HG03521 (cell line): Measurements from ENCODE around the gene POLN.
"Not testable (repeated sequence)": the region's sequence is repeated elsewhere in the genome, so short reads cannot be mapped to it uniquely, and the experiment has no call there.

Experiments used
- ATAC-seq: cut with Tn5 transposase; IDR thresholded peaks from one replicate; pipeline ENCODE4 v1.9.1; 2021; ENCODE audit warnings: mild to moderate bottlenecking, moderate library complexity; ENCODE audit not compliant: unreplicated experiment

Gene POLN

GRCh38 chr4:2045518-2045951 lies 196.4 kb downstream of the POLN start:
- ATAC-seq = no peak

- ATAC-seq = no peak
These were observed 197.1 kb downstream of the POLN start for GRCh38 chr4:2044542-2045517.

DNA sequence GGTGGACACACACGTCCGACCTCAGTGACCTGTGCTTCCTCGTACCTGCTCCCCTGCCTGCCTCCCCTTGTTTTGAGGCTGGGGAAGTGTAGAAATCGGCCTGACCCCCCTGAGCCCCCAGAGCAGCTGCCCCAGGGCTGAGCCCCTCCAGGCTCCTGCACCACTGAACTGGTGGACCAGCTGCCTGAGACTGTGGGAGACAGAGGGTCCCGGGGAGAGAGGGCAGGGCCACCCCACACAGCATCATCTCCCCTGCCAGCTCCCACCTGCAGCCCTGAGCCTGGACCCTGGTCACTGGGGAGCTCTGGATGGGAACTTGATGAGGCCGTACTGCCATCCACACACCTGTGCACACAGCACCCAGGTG lies 197.8 kb downstream of the POLN start:
- no peak for ATAC-seq

DNA sequence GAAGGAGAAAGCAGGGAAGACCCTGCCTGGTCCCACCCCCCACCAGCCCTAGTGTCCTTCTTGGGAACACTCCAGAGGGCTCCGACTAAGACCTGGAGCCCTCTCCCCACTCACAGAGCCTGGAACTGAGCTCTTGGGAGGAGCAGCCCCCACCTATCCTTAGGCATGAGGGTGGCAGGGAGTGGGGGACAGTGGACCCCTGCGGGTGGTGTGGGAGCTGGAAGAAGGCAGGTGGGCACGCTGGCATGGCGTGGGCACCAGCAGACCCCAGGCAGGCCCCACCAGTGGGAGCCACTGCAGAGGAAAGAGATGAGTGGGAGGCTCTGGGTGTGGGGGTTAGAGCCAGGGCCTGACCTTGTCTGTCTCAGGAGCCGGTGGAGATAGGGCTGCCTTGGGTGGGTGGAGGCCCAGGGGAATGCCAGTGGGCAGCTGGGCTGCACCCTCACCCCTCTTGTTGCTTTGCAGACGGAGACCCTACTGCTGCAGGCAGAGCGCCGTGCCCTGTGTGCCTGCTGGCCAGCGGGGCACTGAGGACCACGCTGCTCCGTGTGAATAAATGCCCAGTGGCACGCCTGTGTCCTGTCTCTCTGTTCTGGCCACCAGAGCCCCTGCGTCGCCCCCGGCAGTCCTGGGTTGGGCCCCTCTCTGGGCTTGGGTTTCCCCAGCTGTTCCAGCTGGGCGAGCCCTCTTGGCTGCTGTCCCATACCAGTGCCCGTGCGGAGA lies 198.4 kb downstream of the POLN start:
- no peak for ATAC-seq

- no peak for ATAC-seq
These were observed 198.9 kb downstream of the POLN start for GRCh38 chr4:2042947-2043395.

DNA sequence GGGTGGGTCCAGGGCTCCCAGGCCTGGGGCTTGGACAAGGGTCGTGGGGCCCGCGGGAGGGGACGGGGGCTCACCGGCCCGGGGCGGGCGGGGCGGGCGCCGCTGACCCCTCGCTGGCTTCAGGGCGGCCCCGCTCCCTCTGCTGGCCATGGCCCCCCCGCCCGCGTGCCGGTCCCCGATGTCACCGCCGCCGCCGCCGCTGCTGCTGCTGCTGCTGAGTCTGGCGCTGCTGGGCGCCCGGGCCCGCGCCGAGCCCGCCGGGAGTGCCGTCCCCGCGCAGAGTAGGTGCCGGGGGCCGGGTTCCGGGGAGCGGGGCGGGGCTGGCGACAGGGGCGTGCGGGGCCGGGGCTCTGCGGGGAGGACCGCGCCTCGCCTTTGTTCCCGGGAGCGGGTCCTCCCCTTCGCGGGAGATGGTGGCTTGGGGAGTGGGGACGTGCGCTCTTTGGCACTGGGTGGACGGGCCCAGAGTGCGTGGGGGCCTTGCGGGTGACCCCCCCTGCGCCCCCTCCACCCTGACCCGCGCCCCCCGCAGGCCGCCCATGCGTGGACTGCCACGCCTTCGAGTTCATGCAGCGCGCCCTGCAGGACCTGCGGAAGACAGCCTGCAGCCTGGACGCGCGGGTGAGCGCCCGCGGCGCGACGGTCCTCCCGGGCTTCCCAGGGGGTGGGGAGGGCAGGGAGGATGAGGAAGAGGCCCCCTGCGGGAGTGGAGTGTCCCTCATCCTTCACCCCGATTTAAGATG lies 199.5 kb downstream of the POLN start:
- ATAC-seq = peak; percentile 26

DNA sequence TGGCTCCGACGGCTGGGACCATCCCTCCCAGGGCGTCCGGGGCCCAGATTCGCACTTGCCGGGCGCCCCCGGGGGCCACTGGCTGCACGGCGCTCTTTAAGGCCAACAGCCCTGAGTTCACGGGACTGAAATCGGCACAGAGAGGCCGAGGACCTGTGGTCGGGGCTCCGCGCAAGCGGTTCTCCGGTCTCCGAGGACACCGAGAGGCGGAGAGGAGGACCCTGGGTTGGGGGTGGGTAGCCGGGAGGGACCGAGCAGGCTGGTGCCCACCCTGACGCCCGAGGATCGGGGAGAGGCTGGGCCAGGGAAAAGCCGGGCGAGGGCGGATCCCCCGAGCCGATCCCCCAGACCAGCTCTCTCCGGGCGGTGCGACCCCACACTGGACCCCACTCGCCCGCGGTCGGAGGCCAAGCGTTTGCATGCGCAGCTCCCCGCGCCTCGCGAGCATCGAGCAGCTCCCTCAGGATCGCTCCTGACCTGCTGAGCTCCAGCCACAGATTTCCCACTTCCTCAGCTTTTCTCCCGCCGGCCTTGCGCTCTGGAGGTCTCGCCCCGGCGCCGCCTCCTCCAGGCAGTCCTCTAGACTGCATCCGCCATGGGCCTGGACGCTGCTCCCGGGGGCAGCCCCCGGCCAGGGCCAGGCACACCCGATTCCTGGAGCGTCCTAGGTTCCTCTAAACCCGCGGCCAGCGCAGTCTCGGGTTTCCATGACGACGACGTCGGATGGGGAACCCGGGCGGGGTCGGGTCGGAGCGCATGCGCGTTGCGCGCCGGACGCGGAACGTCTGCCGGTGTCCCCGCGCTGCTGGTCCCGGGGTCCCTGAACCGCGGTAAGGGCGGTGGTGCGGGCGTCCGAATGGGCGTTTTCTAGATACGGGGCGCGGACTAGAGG lies 200.4 kb downstream of the POLN start:
- ATAC-seq = peak; percentile 69

- ATAC-seq = no peak
These were observed 201.3 kb downstream of the POLN start for GRCh38 chr4:2040391-2041238.

DNA sequence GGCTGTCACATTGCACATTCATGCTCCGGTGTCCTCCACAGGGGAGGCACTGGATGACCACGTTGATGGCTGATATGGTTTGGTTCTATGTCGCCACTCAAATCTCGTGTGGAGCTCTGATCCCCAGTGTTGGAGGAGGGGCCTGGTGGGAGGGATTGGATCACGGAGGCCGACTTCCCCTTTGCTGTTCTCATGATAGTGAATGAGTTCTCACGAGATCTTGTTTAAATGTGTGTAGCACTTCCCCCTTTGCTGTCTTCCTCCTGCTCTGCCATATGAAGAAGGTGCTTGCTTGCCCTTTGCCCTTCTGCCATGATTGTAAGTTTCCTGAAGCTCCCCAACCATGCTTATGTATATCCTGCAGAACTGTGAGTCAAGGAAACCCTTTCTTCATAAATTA lies 205.1 kb downstream of the POLN start:
- no peak for ATAC-seq

- no peak for ATAC-seq
These were observed 205.6 kb downstream of the POLN start for GRCh38 chr4:2036327-2036726.

DNA sequence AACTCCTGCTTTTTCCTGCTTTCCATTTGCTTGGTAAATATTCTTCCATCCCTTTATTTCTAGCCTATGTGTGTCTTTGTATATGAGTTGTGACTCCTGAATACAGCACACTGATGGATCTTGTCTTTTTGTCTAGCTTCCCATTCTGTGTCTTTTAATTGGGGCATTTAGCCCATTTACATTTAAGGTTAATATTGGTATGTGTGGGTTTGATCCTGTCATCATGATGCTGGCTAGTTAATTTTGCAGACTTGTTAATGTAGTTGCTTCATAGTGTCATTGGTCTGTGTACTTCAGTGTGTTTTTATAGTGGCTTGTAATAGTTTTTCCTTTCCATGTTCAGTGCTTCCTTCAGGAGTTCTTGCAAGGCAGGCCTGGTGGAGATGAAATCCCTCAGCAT lies 210.8 kb downstream of the POLN start:
- ATAC-seq = not testable (repeated sequence)

DNA sequence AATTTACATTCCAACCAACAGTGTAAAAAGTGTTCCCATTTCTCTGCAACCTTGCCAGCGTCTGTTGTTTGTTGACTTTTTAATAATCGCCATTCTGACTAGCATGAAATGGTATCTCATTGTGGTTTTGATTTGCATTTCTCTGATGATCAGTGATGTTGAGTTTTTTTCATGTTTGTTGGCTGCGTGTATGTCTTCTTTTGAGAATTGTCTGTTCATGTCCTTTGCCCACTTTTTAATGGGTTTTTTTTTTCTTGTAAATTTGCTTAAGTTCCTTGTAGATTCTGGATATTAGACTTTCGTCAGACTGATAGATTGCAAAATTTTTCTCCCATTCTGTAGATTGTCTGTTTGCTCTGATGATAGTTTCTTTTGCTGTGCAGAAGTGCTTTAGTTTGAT lies 214.8 kb downstream of the POLN start:
- ATAC-seq = not testable (repeated sequence)

DNA sequence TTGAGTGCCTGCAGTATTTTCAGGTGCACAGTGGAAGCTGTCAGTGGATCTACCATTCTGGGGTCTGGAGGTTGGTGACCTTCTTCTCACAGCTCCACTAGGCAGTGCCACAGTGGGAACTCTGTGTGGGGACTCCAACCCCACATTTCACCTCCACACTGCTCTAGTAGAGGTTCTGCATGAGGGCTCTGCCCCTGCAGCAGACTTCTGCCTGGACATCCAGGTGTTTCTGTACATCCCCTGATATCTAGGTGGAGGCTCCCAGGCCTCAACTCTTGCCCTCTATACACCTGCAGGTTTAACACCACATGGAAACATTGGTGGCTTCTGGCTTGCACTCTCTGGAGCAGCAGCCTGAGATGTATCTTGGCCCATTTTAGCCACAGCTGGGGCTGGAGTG lies 216.1 kb downstream of the POLN start:
- ATAC-seq = no peak

DNA sequence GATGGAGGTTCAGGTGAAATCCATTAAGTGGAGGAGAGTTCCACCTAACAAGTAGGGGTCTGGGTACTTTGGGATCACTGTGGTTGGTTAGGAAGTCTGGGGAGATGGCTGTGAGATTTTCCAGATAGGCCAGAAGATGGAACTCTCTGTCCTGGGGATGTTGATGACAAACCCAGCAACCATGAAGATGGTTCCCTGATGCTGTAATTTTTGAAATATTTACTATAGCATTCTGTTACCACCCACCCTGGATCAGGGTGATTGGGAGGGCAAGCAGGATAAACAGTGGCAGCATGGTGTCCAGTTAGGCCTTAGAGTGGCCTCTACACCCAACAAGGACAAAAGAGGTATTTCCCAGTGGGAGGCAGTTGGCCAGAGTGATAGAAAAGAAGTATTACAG lies 217.2 kb downstream of the POLN start:
- no peak for ATAC-seq
